Fibroblast of lung (primary cell): Measurements from ENCODE around the gene SUSD6. TPM values are rescaled to one million over a fixed set of nuclear protein-coding genes. Genes with fewer than 3 reads are reported as not detected.

Experiments
- DNase-seq, 2 donors: peaks; one replicate each; pipeline versions ENCODE4 v3.0.0 to v3.0.0-alpha.2; 2010; ENCODE audit warnings: low read depth in 2 of 2
- H2AFZ ChIP-seq: 2 replicates; pipeline ENCODE4 v1.5.1; 2012; ENCODE audit warnings: low read length, control low read depth, inconsistent platforms
- H3K27ac ChIP-seq: 2 replicates; pipeline ENCODE4 v1.5.1; 2011; ENCODE audit warnings: low read length, control low read depth; ENCODE audit not compliant: insufficient read depth
- H3K27me3 ChIP-seq: 2 replicates; pipeline ENCODE4 v1.5.1; 2011; ENCODE audit warnings: mild to moderate bottlenecking, low read length; ENCODE audit not compliant: control insufficient read depth, insufficient read depth
- H3K36me3 ChIP-seq: 2 replicates; pipeline ENCODE4 v1.5.1; 2011; ENCODE audit warnings: low read length; ENCODE audit not compliant: control insufficient read depth, insufficient read depth
- H3K4me1 ChIP-seq: 2 replicates; pipeline ENCODE4 v1.5.1; 2011; ENCODE audit warnings: low read length; ENCODE audit not compliant: control insufficient read depth, insufficient read depth; ENCODE audit errors: extremely low read depth
- H3K4me2 ChIP-seq: 2 replicates; pipeline ENCODE4 v1.5.1; 2011; ENCODE audit warnings: low read length, control low read depth; ENCODE audit not compliant: insufficient read depth; ENCODE audit errors: extremely low read depth
- H3K4me3 ChIP-seq, 4 experiments: fragments of 200-600 bp in 1 of 4; sonication (generic) in 1 of 4; replicated peaks in 1 of 4; 2 replicates each; pipeline ENCODE4 v1.5.1; 2011 to 2016; ENCODE audit warnings: low read length in 4 of 4, low read depth in 3 of 4, mild to moderate bottlenecking in 3 of 4, control low read depth in 2 of 4, inconsistent platforms in 1 of 4, mixed read lengths in 1 of 4; ENCODE audit not compliant: insufficient read depth in 1 of 4; ENCODE audit errors: control extremely low read depth in 1 of 4
- H3K79me2 ChIP-seq: 2 replicates; pipeline ENCODE4 v1.5.1; 2012; ENCODE audit warnings: mild to moderate bottlenecking, low read length, inconsistent platforms; ENCODE audit not compliant: control insufficient read depth, insufficient read depth
- H3K9ac ChIP-seq: 2 replicates; pipeline ENCODE4 v1.5.1; 2011; ENCODE audit warnings: mild to moderate bottlenecking, low read length, control low read depth; ENCODE audit not compliant: insufficient read depth
- H3K9me3 ChIP-seq: 2 replicates; pipeline ENCODE4 v1.5.1; 2012; ENCODE audit warnings: low read depth, low read length; ENCODE audit not compliant: control insufficient read depth, insufficient read depth
- H4K20me1 ChIP-seq: 2 replicates; pipeline ENCODE4 v1.5.1; 2011; ENCODE audit warnings: low read length; ENCODE audit not compliant: control insufficient read depth, insufficient read depth; ENCODE audit errors: extremely low read depth
- EZH2 ChIP-seq: IDR thresholded peaks from 2 replicates; pipeline ENCODE4 v1.5.1; 2012; ENCODE audit warnings: low read length, control low read depth, mild to moderate bottlenecking; ENCODE audit errors: missing control alignments
- polyA plus RNA-seq, 2 donors: library from polyadenylated mRNA; depleted of rRNA in 1 of 2; stranded (reverse) in 1 of 2; unstranded in 1 of 2; fragments of >200 nt; gene quantifications; 2 replicates each; pipeline ENCODE4 v1.2.1, GENCODE V29; 2011 to 2012; ENCODE audit warnings: missing spikeins in 1 of 2
- total RNA-seq: library from RNA; depleted of rRNA; stranded (reverse); fragments of >200 nt; gene quantifications from 2 replicates; pipeline ENCODE4 v1.2.1, GENCODE V29; 2014
- TF ChIP-seq, protein P1 (sequence below), 2 donors: IDR thresholded peaks in 1 of 2; conservative IDR thresholded peaks in 1 of 2; 1 replicate in 1 of 2; 2 replicates in 1 of 2; pipeline ENCODE4 v1.5.1; 2011 to 2012; ENCODE audit warnings: low read length in 2 of 2, control low read depth in 1 of 2, inconsistent platforms in 1 of 2, low read depth in 1 of 2, mild to moderate bottlenecking in 1 of 2

The SUSD6 gene
- total and polyA plus RNA-seq, 2 donors (not counting 1 experiment from before 2014, with no cell fraction given), result 9.1 to 11.4 TPM

DNA sequence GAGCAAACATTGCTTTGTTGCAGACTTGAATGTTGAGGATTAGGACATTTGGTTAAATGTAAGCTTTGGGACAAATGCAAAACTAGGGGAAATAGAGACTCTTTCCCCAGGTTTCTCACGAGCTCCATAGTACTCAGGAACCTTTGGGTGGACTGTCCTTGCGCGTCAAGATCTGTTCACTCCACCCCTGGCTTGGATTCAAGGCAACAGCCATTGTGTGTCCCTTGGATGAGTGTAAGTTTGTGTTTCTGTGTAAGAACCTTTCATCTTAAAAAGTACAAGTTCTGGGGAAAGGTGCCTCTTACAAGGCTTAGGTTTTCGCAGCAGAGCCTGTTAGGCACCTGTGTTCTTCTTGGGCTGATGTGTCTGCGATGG lies 3.7 kb downstream of the SUSD6 start:
- Histone ChIP-seq H3K36me3 (no peaks in the 10 kb centered on the region), H3K27me3 (no peaks in the 10 kb centered on the region), H3K4me2 (peak overlapping the region; percentile 30), H3K4me1 (peaks cover 16% of the 10 kb centered on the region), H3K9me3 (no peaks in the 10 kb centered on the region), H3K27ac (no peak overlapping the region), H3K79me2 (peaks cover 51% of the 10 kb centered on the region), H3K9ac (no peak overlapping the region), H4K20me1 (no peaks in the 10 kb centered on the region), H2AFZ (no peak overlapping the region), H3K4me3 (peak overlapping the region in 1 of 4 experiments; percentile 25)
- TF ChIP-seq, protein P1, sequence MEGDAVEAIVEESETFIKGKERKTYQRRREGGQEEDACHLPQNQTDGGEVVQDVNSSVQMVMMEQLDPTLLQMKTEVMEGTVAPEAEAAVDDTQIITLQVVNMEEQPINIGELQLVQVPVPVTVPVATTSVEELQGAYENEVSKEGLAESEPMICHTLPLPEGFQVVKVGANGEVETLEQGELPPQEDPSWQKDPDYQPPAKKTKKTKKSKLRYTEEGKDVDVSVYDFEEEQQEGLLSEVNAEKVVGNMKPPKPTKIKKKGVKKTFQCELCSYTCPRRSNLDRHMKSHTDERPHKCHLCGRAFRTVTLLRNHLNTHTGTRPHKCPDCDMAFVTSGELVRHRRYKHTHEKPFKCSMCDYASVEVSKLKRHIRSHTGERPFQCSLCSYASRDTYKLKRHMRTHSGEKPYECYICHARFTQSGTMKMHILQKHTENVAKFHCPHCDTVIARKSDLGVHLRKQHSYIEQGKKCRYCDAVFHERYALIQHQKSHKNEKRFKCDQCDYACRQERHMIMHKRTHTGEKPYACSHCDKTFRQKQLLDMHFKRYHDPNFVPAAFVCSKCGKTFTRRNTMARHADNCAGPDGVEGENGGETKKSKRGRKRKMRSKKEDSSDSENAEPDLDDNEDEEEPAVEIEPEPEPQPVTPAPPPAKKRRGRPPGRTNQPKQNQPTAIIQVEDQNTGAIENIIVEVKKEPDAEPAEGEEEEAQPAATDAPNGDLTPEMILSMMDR (conservative IDR thresholded peaks at IDR 0.05 in 1 of 2, IDR thresholded peaks at IDR 0.05 in 1 of 2; ENCODE audit: low read depth in 1 of 2, low read length in 2 of 2), result no peak
- TF ChIP-seq EZH2, result no peak
- DNase-seq, result no peak

DNA sequence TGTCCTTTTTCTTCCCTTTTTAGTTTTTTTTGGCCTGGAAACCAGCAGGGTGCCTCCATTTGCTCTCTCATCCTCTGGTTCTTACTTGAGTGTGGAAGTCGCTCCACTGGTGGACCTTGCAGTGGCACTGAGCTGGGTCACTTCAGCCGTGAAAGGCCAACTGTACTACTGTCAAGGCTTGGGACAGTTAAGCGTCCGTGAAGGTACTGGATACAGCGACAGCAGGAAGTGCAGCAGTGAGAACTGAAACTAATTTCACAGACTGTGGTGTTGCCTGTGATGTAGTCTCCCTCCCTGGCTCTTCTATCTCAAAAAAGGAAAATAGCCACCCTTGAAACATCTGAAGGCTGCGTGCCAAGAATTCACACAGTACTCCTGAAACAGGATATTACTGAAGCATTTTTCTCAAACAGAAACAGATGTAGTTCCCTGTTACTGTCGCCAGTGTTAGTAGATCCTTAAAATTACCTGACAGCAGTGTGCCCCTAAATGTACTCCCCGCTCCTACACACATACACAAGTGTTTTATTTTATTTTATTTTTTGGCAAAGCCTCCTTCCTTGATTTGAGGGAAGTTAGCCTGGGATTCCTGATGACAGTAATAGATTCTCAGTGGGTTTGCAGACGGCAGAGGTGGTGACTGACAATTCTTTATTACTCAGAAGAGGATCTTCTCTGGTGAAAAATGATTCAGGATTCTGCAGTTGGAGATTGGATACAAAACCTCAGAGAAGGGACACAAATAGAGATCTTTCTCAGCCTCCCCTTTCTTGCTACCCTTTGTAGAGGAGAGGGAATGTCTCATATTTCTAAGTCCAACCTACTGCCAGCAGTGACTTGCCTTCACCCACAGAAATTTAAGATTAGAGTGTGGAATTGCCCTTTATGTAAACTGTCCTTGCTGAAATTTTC lies 4.4 kb downstream of the SUSD6 start:
- H3K9ac ChIP-seq, result no peak overlapping the region
- TF ChIP-seq, protein P1 (conservative IDR thresholded peaks at IDR 0.05 in 1 of 2, IDR thresholded peaks at IDR 0.05 in 1 of 2; ENCODE audit: low read depth in 1 of 2, low read length in 2 of 2), result peak in 1 of 2 donors; percentile 4
- no peak for TF ChIP-seq EZH2
- no peaks in the 10 kb centered on the region for H3K9me3 ChIP-seq
- peak overlapping the region in 1 of 4 experiments; percentile 39 for H3K4me3 ChIP-seq
- peaks cover 10% of the 10 kb centered on the region for H3K4me1 ChIP-seq
- no peaks in the 10 kb centered on the region for H4K20me1 ChIP-seq
- no peak overlapping the region for H2AFZ ChIP-seq
- H3K36me3 ChIP-seq, result no peaks in the 10 kb centered on the region
- peak overlapping the region; percentile 30 for H3K4me2 ChIP-seq
- peak; percentile 51 to 81 for DNase-seq
- H3K27ac ChIP-seq, result peak overlapping the region; percentile 18
- no peaks in the 10 kb centered on the region for H3K27me3 ChIP-seq
- peaks cover 56% of the 10 kb centered on the region for H3K79me2 ChIP-seq

DNA sequence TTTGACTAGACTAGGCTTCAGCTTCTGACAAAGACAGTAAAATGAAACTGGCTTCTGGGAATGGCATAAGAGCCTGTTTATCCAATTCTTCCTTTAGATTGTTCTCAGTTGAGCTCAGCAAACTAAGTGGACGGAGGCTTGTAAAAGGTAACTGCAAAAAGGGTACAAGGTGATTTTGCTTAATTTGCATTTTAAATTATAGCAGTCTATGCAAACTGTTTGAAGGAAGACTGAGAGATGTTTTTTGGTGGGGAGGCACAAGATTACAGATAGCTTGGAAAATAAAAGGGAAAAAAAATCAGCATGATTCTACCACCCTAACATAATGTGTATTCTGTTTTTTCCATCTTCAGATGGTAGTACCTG lies 5.0 kb downstream of the SUSD6 start:
- peaks cover 61% of the 10 kb centered on the region for H3K79me2 ChIP-seq
- H3K36me3 ChIP-seq, result no peaks in the 10 kb centered on the region
- no peaks in the 10 kb centered on the region for H3K9me3 ChIP-seq
- H4K20me1 ChIP-seq, result no peaks in the 10 kb centered on the region
- no peaks in the 10 kb centered on the region for H3K27me3 ChIP-seq
- peak overlapping the region; percentile 30 for H3K4me2 ChIP-seq
- TF ChIP-seq, protein P1 (conservative IDR thresholded peaks at IDR 0.05 in 1 of 2, IDR thresholded peaks at IDR 0.05 in 1 of 2; ENCODE audit: low read depth in 1 of 2, low read length in 2 of 2), result no peak
- TF ChIP-seq EZH2, result no peak
- H3K27ac ChIP-seq, result peak overlapping the region; percentile 18
- no peak overlapping the region for H2AFZ ChIP-seq
- peaks cover 9% of the 10 kb centered on the region for H3K4me1 ChIP-seq
- no peak overlapping the region for H3K9ac ChIP-seq
- H3K4me3 ChIP-seq, result peak overlapping the region in 1 of 4 experiments; percentile 39
- no peak for DNase-seq
